ENCODE results near the gene SLC4A11.

SLC4A11 gene

DNA sequence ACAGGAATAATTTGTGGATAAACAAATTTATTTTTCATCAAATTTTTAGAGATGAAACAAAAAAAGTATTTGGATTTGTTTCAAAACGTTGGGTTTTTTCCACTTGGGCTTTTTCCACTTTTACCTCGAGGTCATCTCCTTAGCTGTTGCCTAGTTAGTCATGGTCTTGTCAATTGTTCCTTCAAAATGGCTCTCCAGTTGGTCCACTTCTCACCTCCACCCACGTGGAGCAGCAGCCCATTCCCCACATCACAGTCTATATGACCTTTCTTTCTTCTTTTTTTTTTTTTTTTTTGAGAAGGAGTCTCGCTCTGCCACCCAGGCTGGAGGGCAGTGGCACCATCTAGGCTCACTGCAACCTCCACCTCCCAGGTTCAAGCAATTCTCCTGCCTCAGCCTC is 6.7 kb upstream of the SLC4A11 start:
- no peak for DNase-seq

DNA sequence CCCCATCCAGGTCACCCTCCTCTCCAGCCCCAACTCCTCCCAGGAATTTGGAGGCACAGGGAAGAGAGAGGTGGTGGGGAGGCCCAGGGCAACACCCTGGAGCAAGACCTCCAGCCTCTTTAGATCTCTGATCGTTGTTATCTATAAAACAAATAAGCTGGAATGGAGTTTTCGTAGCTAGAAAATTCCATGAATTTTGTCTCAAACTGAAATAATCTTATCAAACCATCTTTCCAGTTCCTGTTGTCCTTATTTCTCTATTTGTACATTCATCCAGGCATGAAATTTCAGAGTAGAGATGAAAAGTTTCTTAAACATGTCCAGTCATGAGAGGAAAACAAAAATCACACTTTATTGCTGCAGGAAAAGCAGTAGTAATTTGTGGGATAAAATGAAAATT is 6.2 kb upstream of the SLC4A11 start:
- no peak for DNase-seq

DNA sequence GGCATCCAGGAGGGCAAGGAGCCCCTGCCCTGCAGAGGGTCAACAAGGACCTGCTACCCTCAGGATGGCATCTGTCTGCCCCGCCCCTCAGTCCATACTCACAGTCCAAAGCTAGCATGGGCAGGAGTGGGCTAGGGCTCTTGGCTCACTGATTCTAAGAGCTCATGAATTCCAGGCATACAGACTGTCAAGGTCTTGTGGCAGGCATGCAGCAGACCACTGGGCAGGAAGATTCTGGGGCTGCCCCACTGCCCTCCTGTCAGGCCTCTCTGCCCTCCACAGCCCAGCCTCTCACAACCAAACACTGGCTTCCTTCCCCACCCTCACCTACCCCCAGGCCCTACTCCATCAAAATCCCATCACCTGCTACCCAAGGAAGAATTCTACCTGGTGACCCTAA is 5.6 kb upstream of the SLC4A11 start:
- DNase-seq, result no peak

DNA sequence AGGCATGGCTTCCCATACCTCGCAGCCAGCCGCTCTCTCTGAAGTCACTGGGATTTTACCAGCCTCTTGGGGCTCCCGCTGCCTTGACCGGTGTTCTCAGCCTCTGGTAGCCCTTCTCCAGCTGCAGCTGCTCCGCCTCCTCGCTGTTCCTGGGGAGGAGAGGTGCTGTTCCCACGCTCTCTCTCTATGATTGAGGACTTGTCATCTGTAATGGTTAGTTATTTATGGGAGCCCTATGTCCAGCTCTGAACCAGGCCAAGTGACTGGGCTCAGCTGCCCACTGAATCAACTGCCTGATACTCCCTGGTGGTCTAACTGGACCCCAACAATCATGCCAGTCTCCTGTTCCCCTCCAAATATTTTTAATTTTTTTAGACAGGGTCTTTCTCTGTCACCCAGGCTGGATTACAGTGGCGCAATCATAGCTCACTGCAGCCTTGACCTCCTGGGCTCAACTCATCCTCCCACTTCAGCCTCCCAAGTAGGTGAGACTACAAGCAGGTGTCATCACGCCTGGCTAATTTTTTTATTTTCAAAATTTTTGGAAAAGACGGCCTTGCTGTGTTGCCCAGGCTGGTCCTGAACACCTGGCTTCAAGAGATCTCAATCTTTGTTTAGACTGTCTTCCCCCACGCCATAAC is 4.8 kb upstream of the SLC4A11 start:
- DNase-seq, result no peak

DNA sequence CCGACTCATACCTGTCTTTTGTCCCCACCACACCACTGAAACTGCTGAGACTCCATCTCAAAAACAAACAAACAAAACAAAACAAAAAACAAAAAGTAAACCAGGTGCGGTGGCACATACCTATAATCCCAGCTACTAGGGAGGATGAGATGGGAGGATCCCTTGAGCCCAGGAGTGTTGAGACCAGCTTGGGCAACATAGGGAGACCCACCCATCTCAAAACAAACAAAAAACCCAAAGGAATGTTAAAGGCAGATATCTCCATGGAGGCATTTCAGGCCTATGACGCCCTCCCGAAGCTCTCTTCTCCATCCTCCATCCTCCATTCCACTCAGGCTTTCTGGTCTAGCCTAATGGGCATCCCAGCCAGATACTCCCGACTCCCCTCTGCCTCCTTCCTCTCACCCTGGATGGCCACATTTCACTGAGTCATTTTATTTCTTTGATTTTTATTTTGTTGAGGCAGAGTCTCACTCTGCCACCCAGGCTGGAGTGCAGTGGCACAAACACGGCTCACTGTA is 3.2 kb upstream of the SLC4A11 start:
- no peak for DNase-seq

DNA sequence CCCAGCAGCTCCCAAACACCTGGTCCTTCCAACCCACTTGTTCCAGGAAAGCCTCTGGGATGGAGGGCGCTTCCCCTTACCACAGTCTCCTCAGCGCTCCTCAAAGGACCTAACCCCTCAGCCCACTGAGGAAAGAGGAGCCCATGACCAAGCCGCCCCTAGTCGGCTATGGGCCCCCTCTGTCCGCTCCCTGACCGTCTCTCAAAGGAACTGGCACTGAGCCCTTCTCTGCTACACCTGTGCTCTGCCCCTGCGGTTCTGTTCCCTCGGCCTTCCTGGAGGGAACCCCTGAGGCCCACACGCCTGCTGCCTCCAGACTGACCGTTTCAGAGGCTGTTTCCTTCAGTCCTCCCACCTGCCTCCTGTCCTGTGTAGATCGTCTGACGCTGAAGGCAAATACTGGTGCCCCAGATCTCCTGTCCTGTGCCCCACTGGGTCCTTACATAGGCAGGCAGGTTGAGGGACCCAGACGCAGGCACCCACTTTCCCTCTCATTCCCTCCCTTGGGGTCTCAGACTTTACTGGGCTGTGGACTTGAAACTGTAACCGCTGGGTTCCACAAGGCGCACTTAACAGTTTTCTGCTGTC is 1.9 kb upstream of the SLC4A11 start:
- no peak for DNase-seq

DNA sequence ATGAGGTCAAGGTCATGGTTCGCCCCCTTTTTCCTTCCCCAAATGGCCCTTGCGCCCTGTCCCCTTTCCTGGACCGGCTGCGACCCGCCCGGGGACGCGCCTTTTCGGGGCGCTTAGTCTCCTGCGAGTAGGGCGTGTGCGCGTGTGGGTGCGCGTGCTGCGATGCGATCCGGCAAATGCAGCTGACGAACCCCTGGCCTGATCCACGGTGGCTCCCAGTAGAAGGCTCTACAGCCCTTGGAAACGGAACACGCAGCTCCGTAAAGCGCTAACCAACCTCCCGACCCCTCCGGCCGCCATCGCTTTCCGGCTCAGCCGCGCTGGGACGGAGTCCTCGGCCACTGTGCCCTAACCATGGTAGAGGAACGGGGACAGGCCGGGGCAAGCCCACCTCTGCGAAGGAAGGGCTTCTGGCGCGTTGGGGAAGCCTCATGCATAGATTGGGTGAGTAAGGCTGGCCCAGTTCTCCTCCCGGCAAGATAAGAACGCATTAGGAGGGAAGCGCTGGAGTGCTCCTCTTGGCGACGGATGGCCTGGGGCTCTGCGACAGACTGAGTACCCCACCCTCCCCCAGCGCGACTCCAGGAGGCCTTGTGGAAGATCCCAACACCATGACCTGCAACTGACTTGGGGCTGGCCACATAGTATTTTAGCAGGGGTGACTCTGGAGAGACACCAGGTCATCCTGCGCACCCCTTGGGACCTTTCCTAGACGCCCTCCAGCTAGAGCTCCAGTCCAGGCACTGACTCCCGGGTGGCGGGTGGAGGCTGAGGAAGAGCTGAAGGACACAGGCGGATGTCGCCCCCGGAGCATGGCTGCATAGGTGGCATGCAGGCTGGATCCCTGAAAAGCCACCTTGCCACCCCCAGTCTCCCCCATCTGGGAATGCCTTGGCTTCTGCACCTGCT is 1.1 kb upstream of the SLC4A11 start:
- no peak for DNase-seq

DNA sequence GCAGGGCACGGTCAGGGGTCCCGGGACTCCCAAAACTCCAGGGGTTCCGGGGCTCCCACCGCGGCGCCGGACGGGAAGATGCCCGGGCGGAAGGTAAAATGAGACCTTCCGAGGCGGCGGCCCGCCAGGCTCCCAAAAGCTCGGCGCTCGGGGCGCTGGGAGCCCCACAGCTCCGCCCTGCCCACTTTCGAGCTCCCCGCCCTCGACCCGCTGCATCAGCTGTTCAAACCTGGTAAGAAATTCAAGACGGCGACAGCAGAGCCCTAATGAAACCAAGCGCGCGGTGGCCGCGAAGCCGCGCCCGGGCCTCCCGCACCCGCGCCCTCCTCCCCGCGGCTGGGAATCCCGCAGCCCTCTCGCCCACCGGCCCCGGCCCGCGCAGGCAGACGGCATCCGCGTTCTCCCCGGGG is 369 bp downstream of the SLC4A11 start:
- no peak for DNase-seq

DNA sequence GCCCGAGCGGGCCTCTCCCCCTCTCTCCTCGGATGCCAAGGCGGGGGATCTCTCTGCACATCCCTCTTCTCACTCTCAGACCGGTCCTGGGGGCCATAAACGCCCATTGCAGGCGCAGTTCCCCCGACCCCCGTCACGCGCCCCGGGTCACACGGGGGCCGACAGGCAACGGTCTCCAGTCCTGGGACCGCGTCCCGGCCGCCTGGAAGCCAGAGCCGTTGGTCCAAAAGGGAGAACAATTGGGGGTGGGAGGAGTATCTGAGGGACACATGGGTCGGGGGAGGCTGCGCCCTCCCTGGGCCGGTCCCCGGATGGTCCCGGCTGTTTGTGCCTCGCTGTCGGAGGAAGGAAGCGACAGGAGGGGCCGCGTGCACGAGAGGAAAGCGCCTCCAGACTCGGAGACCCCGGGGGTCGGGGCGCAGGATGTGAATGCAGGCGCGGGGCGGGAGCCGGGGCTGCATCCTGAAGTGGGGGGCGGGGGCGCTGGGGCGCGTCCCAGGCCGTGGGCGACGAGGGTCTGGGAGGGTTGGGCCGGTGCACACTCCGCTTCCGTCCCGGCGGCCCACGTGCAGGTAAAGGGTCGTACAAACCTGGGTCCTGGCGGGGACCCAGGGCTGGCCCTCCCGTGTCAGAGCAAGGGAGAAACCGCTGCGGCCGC is 903 bp downstream of the SLC4A11 start:
- no peak for DNase-seq

DNA sequence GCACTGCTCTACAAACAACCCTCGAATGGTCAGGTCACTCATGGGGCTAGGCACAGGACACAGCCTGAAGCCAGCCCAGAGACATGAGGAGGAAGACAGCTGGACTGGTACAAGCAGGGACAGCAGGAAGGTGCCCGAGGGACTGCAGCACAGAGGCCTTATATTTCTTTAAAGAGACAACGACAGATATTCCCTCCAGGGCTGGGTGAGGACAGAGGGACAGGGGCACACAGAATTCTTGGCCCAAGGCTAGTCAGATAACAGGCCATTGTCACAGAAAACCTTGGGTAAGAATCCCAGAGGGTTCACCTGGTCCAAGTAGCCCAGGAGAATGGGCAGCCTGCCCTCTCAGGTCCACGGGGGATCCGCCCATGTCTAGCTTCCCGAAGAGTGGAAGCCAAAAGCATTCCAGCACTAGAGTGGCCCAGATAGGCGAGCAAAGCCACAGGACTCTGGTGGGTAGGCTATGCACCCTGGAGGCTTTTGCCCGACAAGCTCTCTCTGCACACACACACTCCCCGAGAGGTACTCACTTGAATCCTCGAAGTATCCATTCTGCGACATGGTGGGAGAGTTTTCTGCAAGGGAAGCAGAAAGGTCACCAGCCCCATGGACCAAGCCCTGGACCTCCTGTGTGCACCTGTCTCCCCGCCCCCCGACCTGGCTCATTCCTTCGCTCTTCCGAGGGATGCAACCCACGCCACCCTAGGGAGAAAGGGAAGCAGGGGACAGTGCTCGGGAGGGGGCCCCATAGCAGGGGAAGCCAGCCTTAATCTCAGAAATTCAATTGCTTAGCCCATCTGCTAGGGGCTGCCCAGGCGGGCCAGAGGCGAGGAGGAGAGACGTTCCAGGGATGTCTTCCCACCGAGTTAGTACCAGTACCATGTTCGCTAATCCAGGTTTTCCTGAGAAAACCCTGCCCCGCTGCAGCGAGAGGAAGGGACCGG is 1.7 kb downstream of the SLC4A11 start:
- no peak for DNase-seq

DNA sequence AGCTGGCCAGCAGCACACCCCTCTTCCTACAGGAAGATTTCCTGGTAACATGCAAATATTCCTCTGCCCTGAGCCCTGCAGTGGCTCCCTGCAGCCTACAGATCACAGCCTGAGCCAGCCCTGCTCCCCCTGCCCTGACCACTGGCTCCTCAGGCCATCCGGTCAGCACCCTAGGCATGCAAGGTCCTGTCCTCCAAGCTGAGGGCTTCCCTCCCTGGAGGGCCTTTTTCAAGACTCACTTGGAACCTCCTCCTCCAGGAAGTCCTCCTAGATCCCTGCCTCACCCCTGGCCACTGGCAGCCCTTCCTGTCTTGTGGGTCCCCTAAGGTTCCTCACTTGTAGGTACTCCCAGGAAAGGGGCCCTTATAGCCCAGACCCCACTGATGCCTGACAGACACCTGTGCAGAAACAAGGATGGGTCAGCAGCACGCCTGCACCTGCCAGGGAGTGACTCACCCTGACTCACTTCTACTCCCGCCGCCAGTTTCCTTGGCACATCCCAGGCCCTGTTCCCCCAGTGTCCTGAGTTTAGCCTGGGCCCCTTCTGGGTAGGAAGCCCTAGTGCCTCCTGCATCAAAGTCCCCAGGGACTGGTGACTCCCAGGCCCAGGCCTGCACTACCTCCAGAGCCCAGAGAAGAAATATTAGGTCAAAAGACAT is 3.2 kb downstream of the SLC4A11 start:
- no peak for DNase-seq

DNA sequence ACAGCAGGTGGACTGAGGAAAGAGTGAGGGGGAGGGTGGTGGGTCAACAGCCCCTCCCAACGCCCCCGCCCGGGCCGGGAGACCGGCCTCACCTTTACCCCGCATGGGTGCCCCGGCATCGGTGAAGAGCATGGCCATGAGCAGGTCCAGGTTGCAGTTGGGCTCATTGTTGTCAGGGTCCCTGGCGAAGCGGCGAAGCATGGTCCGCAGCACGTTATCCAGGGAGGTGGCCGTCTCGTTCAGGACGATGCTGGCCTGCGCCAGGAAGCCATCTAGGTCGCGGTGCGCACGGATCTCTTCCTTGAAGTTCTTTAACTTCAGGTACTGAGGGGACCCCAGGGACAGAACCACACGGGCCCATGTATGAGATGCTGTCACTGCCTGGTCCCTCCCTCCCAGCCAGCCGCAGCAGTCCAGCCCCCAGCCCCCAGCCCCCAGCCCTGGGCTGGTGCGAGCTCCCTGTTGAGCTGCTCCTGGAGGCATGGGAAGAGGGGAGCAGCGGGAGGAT is 4.9 kb downstream of the SLC4A11 start:
- no peak for DNase-seq

DNA sequence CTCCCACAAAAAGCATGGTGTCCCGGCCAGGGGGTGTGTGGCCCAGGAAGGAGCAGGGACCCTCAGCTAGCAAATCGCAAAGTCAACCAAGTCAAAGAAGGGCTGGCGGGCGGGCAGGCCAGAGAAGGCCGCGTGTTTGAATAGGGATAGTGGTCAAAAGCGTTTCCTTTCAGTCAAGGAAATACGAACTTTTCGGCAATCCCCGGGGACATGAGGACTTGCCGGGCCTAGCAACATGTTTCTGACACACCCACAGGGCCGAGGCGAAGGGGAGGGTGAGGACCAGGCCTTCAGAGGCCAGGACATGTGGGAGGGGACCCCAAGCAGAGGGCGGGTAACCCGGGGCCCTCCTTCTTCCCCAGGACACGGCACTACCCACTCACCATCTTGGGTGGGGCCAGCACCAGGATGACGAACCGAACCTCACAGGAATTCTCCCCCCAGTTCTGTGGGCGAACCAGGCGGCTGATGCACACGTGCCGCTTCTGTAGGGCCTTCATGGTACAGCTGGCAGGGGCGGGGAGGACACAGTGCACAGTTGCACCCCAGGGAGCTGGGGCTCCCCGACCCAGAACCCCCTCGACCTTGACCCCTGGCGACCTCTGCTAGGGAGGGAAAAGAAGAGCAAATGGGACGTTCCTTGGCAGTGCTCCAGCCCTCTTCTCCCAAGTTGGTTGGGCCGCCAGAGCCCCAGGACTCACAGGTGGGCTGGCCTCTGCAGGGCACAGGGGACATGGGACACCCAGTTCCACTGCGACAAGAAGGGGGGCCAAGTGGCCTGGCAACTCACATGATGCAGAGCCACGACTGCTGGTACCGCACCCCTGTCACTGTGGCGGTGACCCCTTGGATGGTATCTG is 5.6 kb downstream of the SLC4A11 start:
- no peak for DNase-seq

DNA sequence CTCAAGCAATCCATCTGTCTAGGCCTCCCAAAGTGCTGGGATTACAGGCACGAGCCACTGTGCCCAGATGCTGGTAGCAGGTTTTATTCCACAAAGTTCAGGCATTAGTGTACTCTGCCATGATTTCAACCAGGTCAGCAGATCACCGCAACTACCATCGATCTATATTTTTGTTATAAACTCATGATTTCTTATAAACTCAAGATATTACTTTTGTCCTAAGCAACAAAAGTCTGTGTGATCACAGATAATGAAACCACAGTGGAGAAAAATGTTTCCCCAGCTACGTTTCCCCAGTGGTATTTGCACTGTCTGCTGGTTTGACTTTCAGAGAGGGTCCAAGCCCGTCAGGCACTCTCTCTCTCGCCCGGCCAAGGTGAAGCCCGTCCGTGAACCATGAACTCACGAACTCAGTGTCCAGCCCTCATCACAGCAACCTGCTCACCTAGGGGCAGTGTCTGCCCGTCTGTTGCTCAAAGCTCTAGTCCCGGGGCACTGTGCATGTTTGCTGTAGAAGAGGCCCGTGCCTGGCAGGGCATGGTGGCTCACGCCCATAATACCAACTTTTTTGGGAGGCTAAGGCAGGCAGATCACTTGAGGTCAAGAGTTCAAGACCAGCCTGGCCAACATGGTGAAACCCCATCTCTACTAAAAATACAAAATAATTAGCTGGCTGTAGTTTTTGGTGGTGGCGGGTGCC is 7.0 kb downstream of the SLC4A11 start:
- no peak for DNase-seq

DNA sequence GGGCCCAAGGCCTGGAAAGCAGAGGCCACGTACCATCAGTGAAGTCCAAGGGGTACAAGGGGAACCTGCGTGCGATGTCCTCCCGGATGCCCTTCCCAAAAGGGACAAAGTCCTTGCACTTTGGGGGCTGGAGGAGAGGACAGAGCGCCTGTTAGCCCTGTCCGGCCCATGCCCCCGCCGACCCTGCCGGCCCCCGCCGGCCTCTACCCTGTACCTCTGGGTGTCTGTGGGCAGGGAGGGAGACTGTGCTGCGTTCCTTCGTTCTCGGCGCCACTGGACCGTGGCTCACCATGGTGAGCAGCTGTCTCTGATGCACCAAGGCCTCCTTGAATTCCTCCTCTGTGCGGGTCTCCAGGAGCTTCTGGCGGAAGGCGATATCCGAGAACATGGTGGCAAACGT is 7.9 kb downstream of the SLC4A11 start:
- no peak for DNase-seq

DNA sequence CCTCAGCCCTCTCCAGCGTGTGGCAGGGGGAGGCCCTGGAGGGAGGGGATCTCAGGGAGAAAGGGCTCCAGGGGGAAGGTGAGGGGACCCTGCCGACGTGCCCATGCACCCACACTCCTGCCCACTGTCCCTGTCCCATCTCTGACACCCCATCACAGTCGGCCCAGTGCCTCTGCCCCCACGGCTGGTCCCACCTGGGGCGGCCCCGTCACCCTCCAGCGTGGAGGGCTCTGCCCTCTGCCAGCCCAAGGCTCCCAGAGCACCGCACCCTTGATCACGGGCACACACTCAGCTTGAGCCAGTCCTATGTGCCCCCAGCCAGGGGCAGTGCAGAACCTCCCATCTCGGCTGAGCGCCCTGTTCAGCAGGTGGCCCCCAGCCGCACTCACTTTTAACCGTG is 9.2 kb downstream of the SLC4A11 start:
- DNase-seq, result no peak

DNA sequence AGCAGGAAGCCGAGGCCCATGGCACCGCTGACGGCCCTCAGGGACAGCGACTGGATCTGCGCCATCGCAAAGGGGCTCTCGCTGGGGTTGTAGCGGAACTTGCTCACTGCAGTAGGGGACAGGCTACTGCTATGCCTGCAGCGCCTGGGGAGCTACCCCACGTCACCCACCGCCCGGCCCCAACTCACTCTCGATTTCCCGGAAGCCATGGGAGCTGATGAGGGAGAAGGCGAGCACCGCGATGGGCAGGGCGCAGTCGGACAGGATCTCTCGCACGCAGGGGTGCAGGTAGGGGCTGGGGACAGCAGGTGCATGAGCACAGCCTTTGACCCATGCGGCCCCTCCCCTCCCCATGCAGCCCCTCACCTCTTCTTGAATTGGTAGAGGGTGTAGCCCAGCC is 9.8 kb downstream of the SLC4A11 start:
- DNase-seq, result no peak

DNA sequence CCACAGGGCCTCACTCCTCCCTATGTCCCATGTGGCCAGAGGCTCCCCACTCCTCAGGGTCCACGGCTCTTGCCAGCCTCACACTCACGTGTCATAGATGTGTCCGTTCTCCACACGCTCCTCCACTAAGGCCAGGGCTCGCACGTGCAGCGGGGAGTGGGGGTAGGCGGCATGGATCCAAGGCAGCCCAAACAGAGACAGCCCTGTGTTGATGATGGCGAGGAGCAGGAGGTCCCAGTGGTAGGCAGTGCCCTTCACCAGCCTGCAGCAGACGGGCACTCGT is 10.3 kb downstream of the SLC4A11 start:
- DNase-seq, result no peak

DNA sequence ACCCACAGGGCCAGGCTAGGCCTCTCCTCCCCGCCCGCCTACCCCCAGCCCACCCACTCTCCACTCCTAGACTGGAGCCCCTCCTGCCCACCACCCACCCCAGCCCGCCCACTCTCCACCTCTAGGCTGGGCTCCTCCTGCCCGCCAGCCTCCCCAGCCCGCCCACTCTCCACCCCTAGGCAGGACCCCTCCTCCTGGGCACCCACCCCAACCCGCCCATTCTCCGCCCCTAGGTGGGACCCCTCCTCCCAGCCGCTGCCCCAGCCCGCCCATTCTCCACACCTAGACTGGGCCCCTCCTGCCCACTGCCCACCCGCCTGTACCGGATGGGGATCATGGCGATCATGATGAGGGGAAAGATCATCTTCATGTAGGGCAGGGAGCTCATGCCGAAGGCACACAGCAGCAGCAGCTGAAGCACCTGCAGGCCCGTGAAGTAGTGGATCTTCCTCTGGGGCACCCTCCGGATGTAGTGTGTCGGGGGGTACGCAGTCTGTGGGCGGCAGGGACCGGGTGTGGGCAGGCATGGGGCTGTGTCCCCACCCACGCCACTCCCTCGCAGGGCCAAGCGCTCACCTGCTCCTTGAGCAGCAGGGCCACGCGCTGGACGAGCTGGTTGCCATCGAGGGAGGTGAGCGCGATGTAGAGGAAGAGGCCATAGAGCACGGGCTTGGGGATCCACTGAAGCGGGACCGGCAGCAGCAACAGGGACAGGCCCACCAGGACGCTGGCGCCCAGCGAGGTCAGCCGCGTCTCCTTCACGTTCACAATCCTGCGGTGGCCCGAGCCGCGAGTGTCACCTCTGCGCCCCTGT is 10.8 kb downstream of the SLC4A11 start:
- DNase-seq, result no peak

Measured in NCI-H187 treated with DMSO at 0.1 percent for 48 hours (cell line).